GM12872 (cell line): ENCODE measurements around the gene SLFN12L.

Experiments
- CTCF ChIP-seq: IDR thresholded peaks from 3 replicates; pipeline ENCODE4 v1.5.1; 2011; ENCODE audit warnings: low read depth, mild to moderate bottlenecking, low read length, moderate library complexity; ENCODE audit not compliant: insufficient read depth

Gene SLFN12L

GRCh38 chr17:35569405-35569804 lies 31.9 kb upstream of the SLFN12L start:
- TF ChIP-seq CTCF, result no peak

DNA sequence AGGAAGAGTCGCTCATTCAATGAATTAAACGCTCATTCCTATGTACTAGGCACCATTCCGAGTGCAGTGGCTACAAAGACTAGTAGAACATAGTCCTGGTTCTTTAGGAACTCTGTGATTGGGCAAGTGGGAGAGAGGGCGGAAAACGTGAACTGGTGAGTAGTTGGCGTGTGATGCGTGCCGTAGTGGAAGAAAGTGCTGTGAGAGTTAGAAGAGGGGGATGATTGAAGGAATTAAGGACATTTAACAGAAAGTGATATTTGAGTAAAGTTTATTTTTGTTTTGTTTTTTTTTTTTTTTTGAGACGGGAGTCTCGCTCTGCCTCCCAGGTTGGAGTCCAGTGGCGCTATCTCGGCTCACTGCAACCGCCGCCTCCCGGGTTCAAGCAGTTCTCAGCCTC lies 31.1 kb upstream of the SLFN12L start:
- TF ChIP-seq CTCF, result no peak

DNA sequence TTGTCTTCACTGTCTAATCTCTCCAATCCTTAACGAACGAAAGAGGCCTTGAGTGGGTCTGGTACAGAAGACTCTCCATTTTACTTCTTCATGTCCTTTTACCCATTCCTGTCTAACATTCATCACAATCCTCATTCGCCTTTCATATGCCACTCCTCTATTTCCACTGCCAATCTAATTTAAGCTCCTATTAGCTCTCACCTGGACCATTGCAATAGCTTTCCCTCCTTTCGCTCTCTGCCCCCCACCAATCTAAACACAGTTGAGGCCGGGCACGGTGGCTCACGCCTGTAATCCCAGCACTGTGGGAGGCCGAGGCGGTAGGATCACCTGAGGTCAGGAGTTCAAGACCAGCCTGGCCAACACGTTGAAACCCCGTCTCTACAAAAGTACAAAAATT lies 29.5 kb upstream of the SLFN12L start:
- TF ChIP-seq CTCF, result no peak

DNA sequence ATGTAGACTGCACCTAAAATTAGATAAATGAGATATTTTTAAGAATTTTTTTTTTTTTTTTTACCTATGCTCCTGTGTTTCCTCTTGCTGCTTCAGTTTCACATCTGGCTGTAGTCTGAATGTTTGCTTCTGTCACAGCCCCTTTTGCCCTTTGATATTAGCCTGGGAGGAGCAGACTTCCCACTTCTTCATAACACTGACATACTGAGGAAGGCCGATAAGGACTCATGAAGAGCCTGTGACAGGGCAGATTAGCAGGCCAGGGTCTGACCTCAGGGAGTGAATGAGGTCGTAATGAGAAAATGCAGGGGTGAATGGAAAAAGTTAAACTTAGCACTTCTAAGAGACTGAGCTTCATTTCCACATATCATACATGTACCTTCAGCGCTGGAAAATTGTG lies 23.2 kb upstream of the SLFN12L start, which contains the start of gene SLFN14:
Gene SLFN14, minus strand, starts transcription at position 117 of the 400 bp plus-strand sequence. CDS start 2,757 bp downstream, outside the sequence.
- TF ChIP-seq CTCF, result no peak

- TF ChIP-seq CTCF, result no peak
Observed at GRCh38 chr17:35559495-35560210, 22.2 kb upstream of the SLFN12L start.

DNA sequence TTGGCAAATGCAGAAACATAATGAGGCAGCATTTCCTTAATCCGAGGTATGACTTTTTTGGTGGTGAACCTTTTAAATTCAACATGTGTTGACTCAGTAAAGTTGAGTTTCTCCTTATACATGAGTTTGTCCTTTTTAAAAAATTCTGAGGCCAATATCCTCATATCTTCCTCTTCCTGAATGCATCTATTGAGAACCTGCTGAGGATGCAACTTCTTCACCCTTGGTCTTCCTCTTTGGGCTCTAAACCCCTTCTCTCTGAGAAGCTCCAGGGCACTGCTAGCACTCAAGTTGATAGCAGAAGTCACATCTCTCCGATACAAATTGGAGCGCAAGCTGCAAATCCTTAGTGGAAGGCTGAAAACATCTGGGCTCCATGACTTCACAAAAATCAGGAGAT lies 19.9 kb upstream of the SLFN12L start:
- TF ChIP-seq CTCF, result no peak

GRCh38 chr17:35555691-35556090 lies 18.2 kb upstream of the SLFN12L start:
- 0 out of 3 replicates have a peak, but pooled peaks have one; percentile 30 for TF ChIP-seq CTCF
